Heart left ventricle (tissue), 16 donors: ENCODE data around the gene TEAD1. TPM values are rescaled to one million over a fixed set of nuclear protein-coding genes. Genes with fewer than 3 reads are reported as not detected.

Source experiments
- ATAC-seq, 4 donors: fragments of 200-7000 bp; cut with Tn5 transposase; one replicate each; pipeline ENCODE4 v1.9.1; 2020 to 2022; ENCODE audit warnings: moderate library complexity in 4 of 4, mild to moderate bottlenecking in 3 of 4, moderate number of reproducible peaks in 1 of 4
- DNase-seq, 5 donors: peaks; one replicate each; pipeline ENCODE4 v3.0.0-alpha.2; 2020
- H3K27ac ChIP-seq, 12 donors: fragments of 200-600 bp; sonication (generic) in 4 of 12; one replicate each; pipeline versions ENCODE4 v1.5.0 to v1.8.0; 2016 to 2022; ENCODE audit warnings: mild to moderate bottlenecking in 2 of 12
- H3K27me3 ChIP-seq, 9 donors: fragments of 200-600 bp; sonication (generic) in 2 of 9; one replicate each; pipeline versions ENCODE4 v1.5.1 to v1.8.0; 2016 to 2022; ENCODE audit warnings: mild to moderate bottlenecking in 3 of 9
- H3K36me3 ChIP-seq, 9 donors: fragments of 200-600 bp; sonication (generic) in 2 of 9; one replicate each; pipeline versions ENCODE4 v1.5.0 to v1.8.0; 2018 to 2022; ENCODE audit warnings: mild to moderate bottlenecking in 2 of 9
- H3K4me1 ChIP-seq, 12 donors: fragments of 200-600 bp; sonication (generic) in 4 of 12; one replicate each; pipeline versions ENCODE4 v1.5.0 to v1.8.0; 2016 to 2022; ENCODE audit warnings: mild to moderate bottlenecking in 3 of 12
- H3K4me3 ChIP-seq, 12 donors: fragments of 200-600 bp; sonication (generic) in 4 of 12; one replicate each; pipeline versions ENCODE4 v1.5.0 to v1.8.0; 2017 to 2022; ENCODE audit warnings: mild to moderate bottlenecking in 9 of 12, moderate library complexity in 4 of 12
- H3K9me3 ChIP-seq, 12 donors: fragments of 200-600 bp; sonication (generic) in 4 of 12; one replicate each; pipeline versions ENCODE4 v1.5.0 to v1.8.0; 2016 to 2022; ENCODE audit warnings: mild to moderate bottlenecking in 1 of 12
- CTCF ChIP-seq, 12 donors: fragments of 200-600 bp; sonication (generic) in 4 of 12; IDR thresholded peaks; one replicate each; pipeline versions ENCODE4 v1.5.0 to v1.8.0; 2018 to 2022; ENCODE audit warnings: antibody characterized with exemption in 12 of 12, mild to moderate bottlenecking in 5 of 12
- POLR2A ChIP-seq, 2 donors: fragments of 450-650 bp; IDR thresholded peaks; one replicate each; pipeline ENCODE4 v1.6.1; 2017; ENCODE audit warnings: antibody characterized with exemption in 2 of 2, mild to moderate bottlenecking in 2 of 2, moderate library complexity in 2 of 2
- WGBS, 4 donors: extraction: QIAGEN DNeasy Blood & Tissue Kit in 2 of 4; methylation state at CpG; one replicate each; pipeline versions ENCODE4 v1.1.5 to v1.1.7; 2013 to 2018; 5-methylcytosine and 5-hydroxymethylcytosine counted together
- intact Hi-C, 10 donors: fragments of 100-400 bp; cut with DNase I; formaldehyde crosslinking; loops; one replicate each; pipeline versions ENCODE4 v1.11.1 to v1.14.2; 2022
- polyA plus RNA-seq, 2 donors: library from polyadenylated mRNA; stranded (reverse); fragments of 200-250 nt; gene quantifications; one replicate each; pipeline ENCODE4 v1.2.3, GENCODE V29; 2013
- total RNA-seq, 9 donors: library from RNA; depleted of rRNA in 2 of 9; stranded (reverse); fragments of >200 nt in 2 of 9; fragmentation: NEBNext Ultra II Directional in 3 of 9; extraction: Animal tissue kit (Norgen Biotek cat#: 25700) in 3 of 9; gene quantifications; one replicate each; pipeline versions ENCODE4 v1.1.0 to v1.2.4, GENCODE V29; 2016 to 2023
- donor health status: ischemic (EF 13 %, LVEDD 7.1; RV severe dilation, severe dysfunction).
- donor health status: healthy with polysubstance abuse.
- donor health status: DM: no; HTN: yes; CAD: no.
- donor health status: DM: no; HTN: no; CAD: no.
- donor health status: ischemic (EF 25% LVEDD 6.9; RV normal size, moderate dysfunction).
- donor health status: ischemic (EF 25% LVEDD 5.7; RV mildly dilated, moderate dysfunction).
- donor health status: healthy.
- donor health status: DM: yes; HTN: yes; CAD: no.
- donor health status: ischemic (EF 35%, LVEDD 5.7; RV mildly dilated, moderate dysfunction).
- donor health status: nonischemic (EF 11% LVEDD 7.7; RV severe dilation, severe dysfunction).
- donor health status: DM: yes; HTN: yes; CAD: no.
- donor health status: PGD.
- donor health status: ischemic (EF 29% LVEDD 5.4; RV normal size, mild dysfunction).
- donor health status: nonischemic (EF 23%, LVEDD 6.1; RV moderate dilation, normal function).

Gene TEAD1
- total and polyA plus RNA-seq, 11 donors: 14.4 to 161 (median 113) TPM

- H3K4me1 ChIP-seq: no peaks in the 10 kb centered on the region
- H3K9me3 ChIP-seq: peaks cover 0 to 26% (median 10%) of the 10 kb centered on the region in 12 donors
- no peak for ATAC-seq
- no peak for DNase-seq
- H3K4me3 ChIP-seq: no peak overlapping the region
- H3K27me3 ChIP-seq: no peaks in the 10 kb centered on the region
- WGBS, 4 donors: 88 to 96% (median 92%) methylated on average over 1 of the region's 1 CpG
- TF ChIP-seq CTCF (IDR thresholded peaks at IDR 0.05) (no peak), POLR2A (IDR thresholded peaks at IDR 0.05) (no peak)
- intact Hi-C loops: no loop called here
- no peak overlapping the region for H3K27ac ChIP-seq
- H3K36me3 ChIP-seq: no peaks in the 10 kb centered on the region
Observed at GRCh38 chr11:12951376-12951775, 277.2 kb downstream of the TEAD1 start.

GRCh38 chr11:12952094-12952493 lies 277.9 kb downstream of the TEAD1 start:
- DNase-seq (no peak), ATAC-seq (no peak)
- Histone ChIP-seq H3K4me1 (no peaks in the 10 kb centered on the region), H3K9me3 (peaks cover 0 to 19% (median 10%) of the 10 kb centered on the region in 12 donors), H3K4me3 (no peak overlapping the region), H3K27me3 (no peaks in the 10 kb centered on the region), H3K36me3 (no peaks in the 10 kb centered on the region), H3K27ac (no peak overlapping the region)
- TF ChIP-seq POLR2A (IDR thresholded peaks at IDR 0.05): no peak
- no peak for TF ChIP-seq CTCF (IDR thresholded peaks at IDR 0.05)
- intact Hi-C loops: no loop called here

- DNase-seq (no peak), ATAC-seq (no peak)
- Histone ChIP-seq H3K9me3 (no peaks in the 10 kb centered on the region), H3K4me1 (peaks cover 0 to 3% (median 0%) of the 10 kb centered on the region in 12 donors), H3K27ac (no peak overlapping the region), H3K27me3 (no peaks in the 10 kb centered on the region), H3K4me3 (no peak overlapping the region), H3K36me3 (no peaks in the 10 kb centered on the region)
- intact Hi-C loops: no loop called here
- WGBS, 4 donors: 62 to 90% (median 89%) methylated on average over 3 of the region's 3 CpGs
- TF ChIP-seq CTCF (IDR thresholded peaks at IDR 0.05) (no peak), POLR2A (IDR thresholded peaks at IDR 0.05) (no peak)
Observed at GRCh38 chr11:12958986-12959385, 284.8 kb downstream of the TEAD1 start.

- Histone ChIP-seq H3K27ac (no peak overlapping the region), H3K9me3 (no peaks in the 10 kb centered on the region), H3K36me3 (no peaks in the 10 kb centered on the region), H3K4me1 (peaks cover 0 to 5% (median 0%) of the 10 kb centered on the region in 12 donors), H3K4me3 (no peak overlapping the region), H3K27me3 (no peaks in the 10 kb centered on the region)
- 58 to 71% (median 63%) methylated on average over 2 of the region's 2 CpGs for WGBS, 4 donors
- TF ChIP-seq CTCF (IDR thresholded peaks at IDR 0.05) (no peak), POLR2A (IDR thresholded peaks at IDR 0.05) (no peak)
- intact Hi-C loops: loop anchor here in 8 of 10 donors (5.0 to 10.0 kb wide), 7 partner anchors 191 to 629 kb away; no protein-coding TSS in a partner anchor
- ATAC-seq (no peak), DNase-seq (no peak)
Observed at GRCh38 chr11:12961615-12962014, 287.4 kb downstream of the TEAD1 start.
